HCT116 (cell line): ENCODE measurements around the gene NFIA.

Experiments used
- POLR2A ChIP-seq: IDR thresholded peaks from 2 replicates; pipeline ENCODE4 v1.7.0; 2011; ENCODE audit warnings: borderline replicate concordance; ENCODE audit not compliant: insufficient read depth, insufficient read length; ENCODE audit errors: extremely low read depth
- TF ChIP-seq, protein P1 (sequence below), 3 experiments: fragments of 200-600 bp in 1 of 3; sonication (generic) in 1 of 3; IDR thresholded peaks in 2 of 3; conservative IDR thresholded peaks in 1 of 3; 2 replicates each; pipeline ENCODE4 v1.5.1; 2012 to 2017; ENCODE audit warnings: low read depth in 2 of 3, low read length in 2 of 3, antibody characterized with exemption in 1 of 3, borderline replicate concordance in 1 of 3, control low read depth in 1 of 3, mild to moderate bottlenecking in 1 of 3, mixed read lengths in 1 of 3, mixed run types in 1 of 3, moderate library complexity in 1 of 3; ENCODE audit not compliant: insufficient read depth in 1 of 3
- TF ChIP-seq, protein P2 (sequence below): IDR thresholded peaks from 2 replicates; pipeline ENCODE4 v1.6.1; 2012; ENCODE audit warnings: low read depth

DNA sequence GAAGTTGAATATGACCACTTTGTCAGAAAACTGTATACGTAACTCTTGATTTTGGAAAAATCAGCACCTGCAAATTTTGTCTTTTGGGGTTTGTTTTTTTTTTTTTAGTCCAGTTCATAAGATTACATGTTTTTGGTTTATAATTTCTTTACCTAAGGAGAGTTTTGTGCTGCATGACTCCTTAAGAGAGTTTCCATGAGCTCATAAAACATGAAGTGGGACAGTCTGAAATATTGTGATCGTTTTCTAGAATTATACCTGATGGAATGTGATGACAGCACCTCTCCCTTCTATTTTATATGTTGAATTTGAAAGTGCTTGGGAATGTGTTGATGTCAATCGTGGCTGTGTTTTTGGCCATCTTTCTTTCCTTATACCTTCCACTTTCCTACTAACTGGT, 158.5 kb downstream of the NFIA start:
- TF ChIP-seq, protein P1, sequence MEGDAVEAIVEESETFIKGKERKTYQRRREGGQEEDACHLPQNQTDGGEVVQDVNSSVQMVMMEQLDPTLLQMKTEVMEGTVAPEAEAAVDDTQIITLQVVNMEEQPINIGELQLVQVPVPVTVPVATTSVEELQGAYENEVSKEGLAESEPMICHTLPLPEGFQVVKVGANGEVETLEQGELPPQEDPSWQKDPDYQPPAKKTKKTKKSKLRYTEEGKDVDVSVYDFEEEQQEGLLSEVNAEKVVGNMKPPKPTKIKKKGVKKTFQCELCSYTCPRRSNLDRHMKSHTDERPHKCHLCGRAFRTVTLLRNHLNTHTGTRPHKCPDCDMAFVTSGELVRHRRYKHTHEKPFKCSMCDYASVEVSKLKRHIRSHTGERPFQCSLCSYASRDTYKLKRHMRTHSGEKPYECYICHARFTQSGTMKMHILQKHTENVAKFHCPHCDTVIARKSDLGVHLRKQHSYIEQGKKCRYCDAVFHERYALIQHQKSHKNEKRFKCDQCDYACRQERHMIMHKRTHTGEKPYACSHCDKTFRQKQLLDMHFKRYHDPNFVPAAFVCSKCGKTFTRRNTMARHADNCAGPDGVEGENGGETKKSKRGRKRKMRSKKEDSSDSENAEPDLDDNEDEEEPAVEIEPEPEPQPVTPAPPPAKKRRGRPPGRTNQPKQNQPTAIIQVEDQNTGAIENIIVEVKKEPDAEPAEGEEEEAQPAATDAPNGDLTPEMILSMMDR (IDR thresholded peaks at IDR 0.05 in 2 of 3, conservative IDR thresholded peaks at IDR 0.05 in 1 of 3; ENCODE audit: borderline replicate concordance in 1 of 3, insufficient read depth in 1 of 3, low read depth in 2 of 3, low read length in 2 of 3) = no peak
- TF ChIP-seq POLR2A = no peak
- TF ChIP-seq, protein P2, sequence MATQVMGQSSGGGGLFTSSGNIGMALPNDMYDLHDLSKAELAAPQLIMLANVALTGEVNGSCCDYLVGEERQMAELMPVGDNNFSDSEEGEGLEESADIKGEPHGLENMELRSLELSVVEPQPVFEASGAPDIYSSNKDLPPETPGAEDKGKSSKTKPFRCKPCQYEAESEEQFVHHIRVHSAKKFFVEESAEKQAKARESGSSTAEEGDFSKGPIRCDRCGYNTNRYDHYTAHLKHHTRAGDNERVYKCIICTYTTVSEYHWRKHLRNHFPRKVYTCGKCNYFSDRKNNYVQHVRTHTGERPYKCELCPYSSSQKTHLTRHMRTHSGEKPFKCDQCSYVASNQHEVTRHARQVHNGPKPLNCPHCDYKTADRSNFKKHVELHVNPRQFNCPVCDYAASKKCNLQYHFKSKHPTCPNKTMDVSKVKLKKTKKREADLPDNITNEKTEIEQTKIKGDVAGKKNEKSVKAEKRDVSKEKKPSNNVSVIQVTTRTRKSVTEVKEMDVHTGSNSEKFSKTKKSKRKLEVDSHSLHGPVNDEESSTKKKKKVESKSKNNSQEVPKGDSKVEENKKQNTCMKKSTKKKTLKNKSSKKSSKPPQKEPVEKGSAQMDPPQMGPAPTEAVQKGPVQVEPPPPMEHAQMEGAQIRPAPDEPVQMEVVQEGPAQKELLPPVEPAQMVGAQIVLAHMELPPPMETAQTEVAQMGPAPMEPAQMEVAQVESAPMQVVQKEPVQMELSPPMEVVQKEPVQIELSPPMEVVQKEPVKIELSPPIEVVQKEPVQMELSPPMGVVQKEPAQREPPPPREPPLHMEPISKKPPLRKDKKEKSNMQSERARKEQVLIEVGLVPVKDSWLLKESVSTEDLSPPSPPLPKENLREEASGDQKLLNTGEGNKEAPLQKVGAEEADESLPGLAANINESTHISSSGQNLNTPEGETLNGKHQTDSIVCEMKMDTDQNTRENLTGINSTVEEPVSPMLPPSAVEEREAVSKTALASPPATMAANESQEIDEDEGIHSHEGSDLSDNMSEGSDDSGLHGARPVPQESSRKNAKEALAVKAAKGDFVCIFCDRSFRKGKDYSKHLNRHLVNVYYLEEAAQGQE = no peak
